Activated T-cell treated with anti-CD3 and anti-CD28 coated beads for 24 hours (primary cell): ENCODE measurements around the gene MORC1.
"Not testable (repeated sequence)": the region's sequence is repeated elsewhere in the genome, so short reads cannot be mapped to it uniquely, and the experiment has no call there.

ENCODE experiments used
- DNase-seq: peaks from one replicate; pipeline ENCODE4 v3.0.0-alpha.2; 2020; ENCODE audit warnings: low read depth

Gene MORC1, protein sequence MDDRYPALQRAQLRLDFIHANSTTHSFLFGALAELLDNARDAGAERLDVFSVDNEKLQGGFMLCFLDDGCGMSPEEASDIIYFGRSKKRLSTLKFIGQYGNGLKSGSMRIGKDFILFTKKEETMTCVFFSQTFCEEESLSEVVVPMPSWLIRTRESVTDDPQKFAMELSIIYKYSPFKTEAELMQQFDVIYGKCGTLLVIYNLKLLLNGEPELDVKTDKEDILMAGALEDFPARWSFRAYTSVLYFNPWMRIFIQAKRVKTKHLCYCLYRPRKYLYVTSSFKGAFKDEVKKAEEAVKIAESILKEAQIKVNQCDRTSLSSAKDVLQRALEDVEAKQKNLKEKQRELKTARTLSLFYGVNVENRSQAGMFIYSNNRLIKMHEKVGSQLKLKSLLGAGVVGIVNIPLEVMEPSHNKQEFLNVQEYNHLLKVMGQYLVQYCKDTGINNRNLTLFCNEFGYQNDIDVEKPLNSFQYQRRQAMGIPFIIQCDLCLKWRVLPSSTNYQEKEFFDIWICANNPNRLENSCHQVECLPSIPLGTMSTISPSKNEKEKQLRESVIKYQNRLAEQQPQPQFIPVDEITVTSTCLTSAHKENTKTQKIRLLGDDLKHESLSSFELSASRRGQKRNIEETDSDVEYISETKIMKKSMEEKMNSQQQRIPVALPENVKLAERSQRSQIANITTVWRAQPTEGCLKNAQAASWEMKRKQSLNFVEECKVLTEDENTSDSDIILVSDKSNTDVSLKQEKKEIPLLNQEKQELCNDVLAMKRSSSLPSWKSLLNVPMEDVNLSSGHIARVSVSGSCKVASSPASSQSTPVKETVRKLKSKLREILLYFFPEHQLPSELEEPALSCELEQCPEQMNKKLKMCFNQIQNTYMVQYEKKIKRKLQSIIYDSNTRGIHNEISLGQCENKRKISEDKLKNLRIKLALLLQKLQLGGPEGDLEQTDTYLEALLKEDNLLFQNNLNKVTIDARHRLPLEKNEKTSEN

DNA sequence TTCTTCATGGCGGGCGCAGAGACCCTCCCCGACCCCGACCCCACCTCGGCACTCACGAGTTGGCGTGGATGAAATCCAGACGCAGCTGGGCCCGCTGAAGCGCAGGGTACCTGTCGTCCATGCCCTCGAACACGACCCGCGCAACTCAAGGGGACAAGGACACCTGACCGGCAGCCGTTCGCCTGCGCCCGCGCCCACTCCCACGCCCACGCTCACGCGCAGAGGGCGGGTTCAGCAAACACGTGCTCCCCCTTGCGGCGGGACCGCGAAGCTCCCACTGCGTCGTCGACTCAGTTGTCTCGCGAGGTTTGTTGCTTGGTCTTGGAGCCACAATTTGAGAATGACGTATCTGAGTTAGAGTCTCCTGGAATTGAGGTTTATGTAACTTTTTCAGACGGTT lies at the start of gene MORC1:
TSS of gene MORC1 (minus strand) at position 196 of the 400 bp plus-strand sequence. CDS start at position 121, 75 bp downstream.
- no peak for DNase-seq

DNA sequence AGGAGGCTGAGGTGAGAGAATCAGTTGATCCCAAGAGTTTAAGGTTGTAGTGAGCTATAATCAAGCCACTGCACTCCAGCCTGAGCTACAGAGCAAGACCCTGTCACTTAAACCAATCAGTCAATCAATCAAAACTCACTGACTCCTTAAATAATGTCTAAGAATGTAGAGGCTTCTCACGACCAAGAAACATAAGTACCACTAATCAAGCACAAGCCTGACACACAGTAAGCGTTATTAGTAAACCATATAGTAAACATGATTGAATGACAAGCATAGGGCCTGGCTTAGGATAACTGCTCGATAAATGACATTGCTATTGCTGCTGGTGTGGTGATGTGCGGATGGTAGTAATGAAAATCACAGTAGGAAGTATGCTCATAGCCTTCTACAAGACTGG lies 48.0 kb upstream of the MORC1 start:
- no peak for DNase-seq

DNA sequence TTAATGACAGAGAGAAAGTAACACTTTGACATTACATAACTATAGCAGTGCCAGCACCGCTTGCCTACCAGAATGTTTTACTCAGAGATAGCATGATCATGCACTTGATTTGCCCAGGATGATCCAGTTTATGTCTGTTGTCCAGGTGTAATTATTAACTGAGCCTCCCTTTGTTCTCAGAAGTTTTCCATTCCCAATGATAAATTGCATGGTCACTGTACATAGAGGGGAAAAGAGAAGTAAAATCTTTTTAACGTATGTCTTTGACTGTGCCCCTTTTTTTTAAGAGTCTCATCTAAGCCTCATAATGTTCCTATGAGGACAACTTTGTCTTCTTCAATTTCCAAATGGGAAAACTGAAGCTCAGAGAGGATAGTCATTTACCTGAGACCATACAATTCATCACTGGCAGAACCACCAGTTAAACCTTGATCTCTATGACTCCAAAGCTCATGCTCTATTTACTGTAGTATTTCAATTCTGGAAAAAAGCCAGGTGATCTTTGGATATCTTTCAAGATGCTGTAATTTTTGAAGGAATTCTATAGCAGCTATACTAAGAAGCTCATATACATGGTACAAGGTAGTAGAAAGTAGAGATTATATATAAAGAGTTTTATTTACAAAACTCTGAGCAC lies 43.7 kb upstream of the MORC1 start:
- no peak for DNase-seq

DNA sequence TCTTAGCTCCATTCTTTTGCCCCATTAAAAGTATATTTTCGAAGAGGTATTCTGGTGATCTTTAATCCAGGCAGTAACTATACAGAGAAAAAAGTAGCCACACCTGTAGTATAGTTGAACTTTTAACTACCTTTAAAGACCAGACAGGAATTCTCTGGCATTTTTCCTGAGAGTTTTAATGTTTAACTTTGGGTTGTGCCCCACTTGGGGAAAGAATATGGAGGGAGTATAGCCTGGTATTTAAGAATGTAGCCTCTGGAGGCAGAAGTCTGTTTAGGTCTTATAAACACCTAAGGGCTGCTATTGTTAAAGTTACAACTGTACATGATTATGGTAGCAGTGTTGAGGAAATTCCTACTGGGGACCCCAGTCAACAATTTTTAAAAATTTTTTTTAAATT lies 37.9 kb upstream of the MORC1 start:
- DNase-seq: no peak

DNA sequence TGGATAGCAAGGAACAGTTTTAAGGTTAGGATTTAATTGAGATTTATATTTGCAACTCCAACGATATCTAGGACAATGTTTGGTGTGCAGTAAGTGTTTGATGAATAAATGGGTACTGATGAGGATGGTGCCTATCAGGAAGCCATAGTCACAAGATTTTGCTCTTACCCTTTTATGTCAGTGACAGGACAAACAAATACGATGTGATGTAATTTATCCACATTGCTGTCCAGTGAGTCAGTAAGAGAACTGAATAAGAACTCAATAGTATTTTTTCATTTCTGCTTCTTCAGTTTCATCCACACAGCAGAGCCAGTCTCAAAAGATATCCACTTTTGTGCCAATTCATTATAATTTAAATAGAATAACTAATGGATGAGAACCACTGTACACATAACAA lies 37.0 kb upstream of the MORC1 start:
- DNase-seq: no peak

DNA sequence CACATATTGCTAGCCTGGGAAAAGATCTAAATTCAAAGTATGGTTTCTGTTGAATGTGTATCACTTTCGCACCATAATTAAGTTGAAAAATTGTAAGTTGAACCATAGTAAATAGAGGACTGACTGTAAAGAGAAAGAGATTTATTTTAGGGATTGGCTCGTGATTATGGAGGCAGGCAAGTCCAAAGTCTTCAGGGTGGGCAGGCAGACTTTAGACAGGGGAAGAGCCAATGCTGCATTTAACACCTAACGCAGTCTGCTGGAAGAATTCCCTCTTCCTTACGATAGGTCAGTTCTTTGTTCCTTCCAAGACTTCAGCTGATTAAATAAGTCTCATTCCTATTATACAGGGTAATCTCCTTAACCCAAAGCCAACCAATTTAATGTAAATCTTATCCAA lies 34.4 kb upstream of the MORC1 start:
- DNase-seq: no peak

DNA sequence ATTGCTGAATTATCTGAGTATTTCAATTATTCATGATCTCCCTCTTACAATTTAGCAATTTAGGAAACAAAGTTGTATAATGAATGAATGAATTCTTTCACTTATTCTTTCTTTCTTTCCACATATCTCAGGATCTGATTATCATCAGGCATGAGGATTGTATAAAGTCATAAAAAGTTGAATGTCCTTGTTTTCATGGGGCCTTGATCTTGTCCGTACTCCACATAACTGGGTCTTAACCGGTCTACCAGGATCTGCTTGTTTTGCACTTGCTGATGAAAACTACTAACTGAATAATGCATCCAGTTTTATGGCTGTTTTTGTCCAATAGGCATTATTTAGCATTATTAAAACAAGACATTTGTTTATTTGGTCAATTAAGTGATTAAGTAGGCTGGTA lies 31.1 kb upstream of the MORC1 start:
- no peak for DNase-seq

DNA sequence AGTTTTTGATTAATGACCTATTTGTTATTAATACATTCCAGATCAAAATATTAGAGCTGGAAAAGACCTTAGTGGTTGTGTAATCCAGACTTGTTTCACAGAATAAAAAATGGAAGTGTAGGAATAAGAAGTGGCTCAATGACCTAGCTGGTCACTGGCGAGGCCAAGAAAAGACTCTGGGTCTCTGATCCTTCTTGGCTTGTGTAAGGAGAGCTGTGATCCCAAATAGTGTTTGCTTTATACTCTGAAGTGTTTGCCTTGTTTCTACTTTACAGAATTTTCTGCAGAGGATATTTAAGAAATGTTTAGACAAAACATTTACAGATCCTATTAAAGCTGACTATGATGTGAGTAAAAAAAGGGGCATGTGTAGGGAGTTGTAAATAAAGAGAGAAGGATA lies 25.7 kb upstream of the MORC1 start:
- no peak for DNase-seq

DNA sequence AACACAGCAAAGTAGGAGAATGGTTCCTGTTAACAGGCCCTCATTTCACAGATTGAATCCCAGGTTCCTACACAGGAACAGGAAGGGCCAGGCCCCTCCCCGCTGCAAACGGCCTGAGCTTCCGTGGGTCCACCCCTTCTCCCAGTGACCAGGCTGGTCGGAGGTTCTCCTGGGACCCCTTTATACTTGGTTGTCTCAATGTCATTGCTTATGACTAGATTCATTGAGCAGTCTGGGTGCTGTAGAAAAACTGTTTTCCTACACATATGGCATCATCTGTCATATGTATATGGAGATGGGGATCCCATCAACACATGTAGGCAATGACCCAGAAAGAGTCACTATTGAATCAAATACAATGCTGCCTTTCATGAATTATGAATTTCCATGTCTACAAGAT lies 22.4 kb upstream of the MORC1 start:
- no peak for DNase-seq

DNA sequence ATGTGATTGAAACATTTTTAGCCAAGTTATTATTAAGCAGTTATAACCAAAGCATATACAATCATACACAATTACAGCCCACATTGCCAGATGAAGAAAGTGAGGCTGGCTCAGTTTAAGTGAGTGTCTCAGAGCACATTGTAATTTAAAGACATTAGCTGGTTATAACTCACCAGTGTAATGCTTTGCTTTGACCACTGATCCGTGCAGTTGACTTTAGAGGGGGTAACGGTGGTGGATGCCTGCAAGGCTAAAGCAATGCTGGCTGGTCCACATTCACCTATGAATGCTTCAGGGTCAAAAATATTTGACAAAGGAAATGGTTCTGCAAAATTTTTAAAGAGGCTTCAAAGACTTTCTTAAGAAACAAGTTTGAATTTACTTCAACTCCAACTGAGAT lies 19.8 kb upstream of the MORC1 start:
- no peak for DNase-seq

DNA sequence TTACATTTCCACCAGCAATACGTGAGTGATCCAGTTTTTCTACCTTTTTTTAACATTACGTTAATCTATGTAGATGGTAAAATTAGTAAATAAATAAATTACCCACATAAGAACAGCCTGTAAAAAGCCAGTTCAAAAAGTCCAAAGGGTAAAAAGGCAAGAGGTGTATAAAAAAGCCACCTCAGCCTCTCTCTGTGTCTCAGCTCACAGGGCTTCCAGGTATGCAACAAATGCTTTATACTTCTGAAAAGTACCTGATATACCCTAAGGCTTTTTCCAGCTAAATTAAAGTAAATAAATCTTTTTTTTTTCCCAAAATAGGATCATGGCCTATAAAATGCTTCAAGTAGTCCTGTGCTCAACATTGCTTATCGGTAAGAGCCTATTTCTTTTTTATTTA lies 18.6 kb upstream of the MORC1 start, which contains the start of gene C3orf85:
TSS of gene C3orf85 (plus strand) at position 197 of the 400 bp plus-strand sequence. CDS start at position 326, 129 bp downstream.
- DNase-seq: no peak

DNA sequence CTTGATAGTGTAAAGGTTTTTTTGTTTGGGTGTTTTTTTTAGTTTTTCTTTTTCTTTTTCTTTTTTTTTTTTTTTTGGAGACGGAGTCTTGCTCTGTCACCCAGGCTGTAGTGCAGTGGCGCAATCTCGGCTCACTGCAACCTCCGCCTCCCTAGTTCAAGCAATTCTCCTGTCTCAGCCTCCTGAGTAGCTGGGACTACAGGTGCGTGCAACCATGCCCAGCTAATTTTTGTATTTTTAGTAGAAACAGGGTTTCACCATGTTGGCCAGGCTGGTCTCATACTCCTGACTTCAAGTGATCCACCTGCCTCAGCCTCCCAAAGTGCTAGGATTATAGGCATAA lies 15.5 kb upstream of the MORC1 start:
- not testable (repeated sequence) for DNase-seq

DNA sequence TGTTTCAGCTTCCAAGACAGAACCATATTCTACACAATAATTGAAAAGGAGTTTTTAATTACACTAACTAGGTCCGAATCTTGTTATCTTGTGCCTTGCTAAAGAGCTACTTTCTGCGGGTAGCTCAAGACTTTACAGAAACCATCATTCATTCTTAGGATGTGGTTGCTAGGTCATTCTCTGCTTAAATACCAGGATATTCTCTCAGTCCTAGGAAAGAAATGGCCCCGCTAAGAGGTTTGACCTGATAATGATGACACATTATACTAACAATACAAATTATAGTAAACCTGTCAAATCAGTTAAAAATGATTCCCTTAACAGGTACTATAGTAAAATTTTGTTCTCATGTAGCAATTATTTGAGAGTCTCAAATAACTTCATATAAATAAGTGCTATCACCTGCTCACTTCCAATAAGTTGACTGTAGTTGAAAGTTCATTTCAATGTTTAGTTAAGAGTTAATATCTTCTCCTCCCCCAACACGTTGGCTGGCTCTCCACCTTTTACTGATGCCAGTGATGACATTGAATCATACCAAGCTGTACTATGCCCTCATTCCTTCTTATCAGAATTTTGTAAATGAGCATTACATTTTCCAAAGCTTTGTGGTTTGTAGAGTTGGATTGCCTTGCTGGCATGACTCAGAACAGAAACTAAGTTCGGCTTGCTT lies 15.0 kb upstream of the MORC1 start:
- DNase-seq: no peak

DNA sequence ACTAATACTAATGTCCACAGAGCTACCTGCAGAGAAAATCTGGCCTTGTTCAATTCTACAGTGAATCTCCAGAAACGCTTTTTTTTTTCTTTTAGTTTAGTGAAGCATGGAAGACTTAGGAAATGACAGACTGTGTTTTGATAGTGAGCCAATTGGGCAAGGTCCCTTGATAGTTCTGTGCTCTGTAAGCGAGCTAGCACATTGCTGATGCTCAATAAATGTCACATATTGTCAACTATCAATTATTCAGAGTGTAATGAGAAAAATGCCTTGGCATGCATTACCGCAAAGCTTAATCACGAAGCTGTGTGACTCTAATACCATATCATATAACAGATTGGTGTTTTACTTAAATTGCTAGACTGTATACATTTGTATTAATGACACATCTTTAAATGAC lies 13.3 kb upstream of the MORC1 start:
- DNase-seq: no peak

DNA sequence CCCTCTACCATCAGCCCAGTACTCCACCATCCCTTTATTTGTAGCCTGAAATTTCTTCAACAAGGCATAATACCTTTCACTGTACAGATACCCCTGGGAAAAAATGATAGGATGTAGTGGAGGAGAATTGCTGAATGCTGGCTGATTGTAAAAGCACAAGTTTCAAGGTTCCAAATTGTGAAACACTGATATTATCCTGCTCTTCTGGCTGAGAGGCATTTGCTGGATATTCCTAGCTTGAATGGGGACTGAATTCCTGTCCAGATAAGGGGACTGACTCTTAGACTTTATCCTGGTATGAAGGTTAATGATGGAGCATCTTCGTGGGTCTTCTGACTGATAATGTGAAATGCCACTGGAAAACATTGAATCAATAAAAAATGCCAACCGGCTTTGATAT lies 9.6 kb upstream of the MORC1 start:
- DNase-seq: no peak

DNA sequence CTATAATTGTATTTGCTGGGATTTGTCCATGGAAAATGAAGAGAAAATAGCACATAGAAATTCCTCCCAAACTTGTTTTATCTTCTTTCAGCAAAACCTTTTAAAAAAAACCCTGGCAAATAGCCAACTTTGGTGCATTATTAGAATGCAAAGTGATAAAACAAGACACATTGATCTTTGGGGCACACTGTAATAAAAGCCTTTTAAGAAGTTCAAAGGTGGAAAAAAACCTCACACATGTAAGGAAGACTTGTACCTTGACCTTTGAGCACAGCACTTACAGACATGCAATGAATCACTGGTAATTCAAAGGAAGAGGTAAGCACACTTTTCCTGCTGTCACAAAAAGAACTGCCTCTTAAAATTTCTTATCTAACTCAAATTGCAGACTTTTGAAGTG lies 8.0 kb upstream of the MORC1 start:
- no peak for DNase-seq

DNA sequence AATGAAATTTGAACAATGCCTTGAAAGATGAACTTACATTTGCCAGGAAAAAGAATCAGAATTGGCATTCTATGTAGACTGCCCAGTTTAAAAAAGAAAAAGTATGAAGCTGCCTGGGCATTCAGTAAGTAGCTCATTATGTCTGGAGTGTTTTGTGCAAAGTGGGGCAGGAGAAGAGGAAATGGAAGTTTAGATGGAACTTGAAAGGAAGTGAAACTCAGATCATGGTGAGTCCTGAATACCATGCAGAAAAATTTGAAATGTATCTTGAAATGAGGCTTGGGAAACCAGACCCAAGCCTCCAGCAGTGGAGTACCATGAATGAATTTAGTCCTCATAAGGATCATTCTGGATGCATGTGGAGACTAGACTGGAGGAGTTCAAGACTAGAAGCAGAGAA lies 4.8 kb upstream of the MORC1 start:
- DNase-seq: no peak

DNA sequence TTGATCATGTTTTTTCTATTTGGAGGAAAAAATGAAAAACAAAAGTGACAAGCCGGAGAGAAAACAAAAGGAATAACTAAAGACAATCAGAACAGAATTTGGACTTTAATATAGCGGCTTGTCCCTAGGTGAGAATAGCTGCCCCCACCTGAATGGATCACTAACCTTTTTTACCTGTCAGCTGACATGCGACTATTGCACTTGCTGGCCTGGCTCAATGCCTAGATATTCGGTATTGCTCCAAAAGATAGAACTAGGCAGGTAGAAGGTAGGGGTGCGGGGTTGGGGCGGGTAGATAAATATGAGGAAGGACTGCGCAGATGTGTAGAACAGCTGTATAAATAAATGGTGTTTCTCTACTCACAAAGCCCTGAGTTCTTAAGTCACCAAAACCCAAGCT lies 650 bp upstream of the MORC1 start:
- no peak for DNase-seq

DNA sequence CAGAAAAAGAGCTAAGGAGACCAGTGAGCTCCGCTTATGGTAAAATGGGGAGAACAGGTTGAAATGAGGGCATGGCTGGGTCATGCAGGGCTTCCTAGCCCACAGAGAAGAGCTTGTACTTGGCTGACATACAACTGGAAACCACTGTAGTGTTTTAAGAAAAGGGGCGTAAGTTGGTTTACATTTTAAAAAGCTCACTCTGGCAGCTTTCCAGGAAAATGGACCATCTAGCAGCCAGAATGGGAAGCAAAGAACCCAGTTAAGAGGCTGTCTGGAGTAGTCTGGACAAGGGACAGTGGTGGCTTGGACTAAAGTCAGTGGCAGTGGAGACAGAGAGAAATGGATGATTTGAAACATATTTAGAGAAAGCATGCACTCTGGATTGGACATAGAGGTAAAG lies 1.9 kb downstream of the MORC1 start:
- DNase-seq: no peak

DNA sequence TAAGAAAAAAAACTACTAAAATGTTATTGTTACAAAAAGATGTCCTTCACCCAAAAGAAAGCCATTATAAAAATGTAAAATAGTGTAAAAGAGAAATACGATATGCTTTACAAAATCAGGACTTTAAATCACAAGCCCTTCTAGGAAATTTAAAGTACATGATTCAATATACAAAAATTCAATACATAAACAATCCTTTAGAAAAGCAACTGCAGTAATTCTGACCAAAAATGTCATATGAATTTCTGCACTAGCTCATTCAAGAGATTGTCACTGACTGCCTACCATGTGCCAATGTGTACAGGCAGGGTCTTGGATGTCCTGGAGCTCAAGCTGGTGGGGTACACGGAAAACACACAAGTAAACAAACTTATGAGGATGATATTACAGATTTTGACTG lies 2.5 kb downstream of the MORC1 start:
- DNase-seq: no peak

DNA sequence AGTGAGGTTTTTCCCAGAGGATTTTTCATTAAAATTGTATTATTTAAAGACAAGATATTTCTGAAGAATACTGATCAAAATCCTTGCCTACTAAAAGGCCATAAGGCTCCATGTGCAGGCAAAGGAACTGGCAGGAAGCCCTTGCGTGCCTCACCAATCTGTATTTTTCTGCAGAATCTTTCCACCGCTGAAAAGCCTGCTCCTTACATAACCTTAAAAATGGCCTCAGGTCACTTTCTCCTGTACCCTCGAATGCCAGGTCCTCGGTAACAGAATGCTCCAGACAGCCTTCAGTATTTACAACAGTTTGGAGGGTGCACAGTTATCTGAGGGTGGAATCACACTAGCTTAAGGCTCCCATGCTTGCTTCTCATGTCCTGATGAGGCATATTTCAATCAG lies 3.2 kb downstream of the MORC1 start:
- no peak for DNase-seq
